Cardiac fibroblast (primary cell): ENCODE results near the gene GTPBP4.
A peak's percentile ranks its signal among the peaks of the same experiment; 100 is the strongest.

Experiments
- DNase-seq, 2 donors: peaks; one replicate each; pipeline versions ENCODE4 v3.0.0 to v3.0.0-alpha.2; 2010; ENCODE audit warnings: low read depth in 2 of 2
- H3K4me3 ChIP-seq, 2 donors: replicated peaks in 1 of 2; 1 replicate in 1 of 2; 2 replicates in 1 of 2; pipeline ENCODE4 v1.5.1; 2011; ENCODE audit warnings: low read depth in 2 of 2, low read length in 2 of 2, mild to moderate bottlenecking in 2 of 2, moderate library complexity in 1 of 2
- TF ChIP-seq, protein P1 (sequence below): IDR thresholded peaks from one replicate; pipeline ENCODE4 v1.5.1; 2011; ENCODE audit warnings: low read depth, mild to moderate bottlenecking, low read length, inconsistent platforms

Gene GTPBP4

DNA sequence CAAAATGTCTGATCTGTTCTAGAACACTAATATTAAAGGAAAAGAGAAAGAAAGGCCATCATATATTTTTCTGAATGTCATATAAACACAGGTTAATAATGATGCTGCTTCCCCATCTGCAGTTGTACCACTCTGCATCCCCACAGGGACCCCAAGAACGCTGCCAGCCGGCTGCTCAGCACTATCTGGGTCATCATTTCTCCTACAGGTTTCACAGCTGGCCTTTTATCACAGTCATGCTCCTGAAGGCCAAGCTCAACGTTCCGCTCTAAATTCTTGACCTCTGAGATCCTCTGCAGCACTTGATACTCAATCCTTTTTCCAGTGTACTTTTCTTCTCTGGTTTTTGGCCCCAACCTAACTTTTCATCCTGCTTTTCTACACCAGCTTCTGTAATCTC is 55.9 kb downstream of the GTPBP4 start:
- TF ChIP-seq, protein P1, sequence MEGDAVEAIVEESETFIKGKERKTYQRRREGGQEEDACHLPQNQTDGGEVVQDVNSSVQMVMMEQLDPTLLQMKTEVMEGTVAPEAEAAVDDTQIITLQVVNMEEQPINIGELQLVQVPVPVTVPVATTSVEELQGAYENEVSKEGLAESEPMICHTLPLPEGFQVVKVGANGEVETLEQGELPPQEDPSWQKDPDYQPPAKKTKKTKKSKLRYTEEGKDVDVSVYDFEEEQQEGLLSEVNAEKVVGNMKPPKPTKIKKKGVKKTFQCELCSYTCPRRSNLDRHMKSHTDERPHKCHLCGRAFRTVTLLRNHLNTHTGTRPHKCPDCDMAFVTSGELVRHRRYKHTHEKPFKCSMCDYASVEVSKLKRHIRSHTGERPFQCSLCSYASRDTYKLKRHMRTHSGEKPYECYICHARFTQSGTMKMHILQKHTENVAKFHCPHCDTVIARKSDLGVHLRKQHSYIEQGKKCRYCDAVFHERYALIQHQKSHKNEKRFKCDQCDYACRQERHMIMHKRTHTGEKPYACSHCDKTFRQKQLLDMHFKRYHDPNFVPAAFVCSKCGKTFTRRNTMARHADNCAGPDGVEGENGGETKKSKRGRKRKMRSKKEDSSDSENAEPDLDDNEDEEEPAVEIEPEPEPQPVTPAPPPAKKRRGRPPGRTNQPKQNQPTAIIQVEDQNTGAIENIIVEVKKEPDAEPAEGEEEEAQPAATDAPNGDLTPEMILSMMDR = no peak
- no peak for DNase-seq
- H3K4me3 ChIP-seq = no peak overlapping the region

DNA sequence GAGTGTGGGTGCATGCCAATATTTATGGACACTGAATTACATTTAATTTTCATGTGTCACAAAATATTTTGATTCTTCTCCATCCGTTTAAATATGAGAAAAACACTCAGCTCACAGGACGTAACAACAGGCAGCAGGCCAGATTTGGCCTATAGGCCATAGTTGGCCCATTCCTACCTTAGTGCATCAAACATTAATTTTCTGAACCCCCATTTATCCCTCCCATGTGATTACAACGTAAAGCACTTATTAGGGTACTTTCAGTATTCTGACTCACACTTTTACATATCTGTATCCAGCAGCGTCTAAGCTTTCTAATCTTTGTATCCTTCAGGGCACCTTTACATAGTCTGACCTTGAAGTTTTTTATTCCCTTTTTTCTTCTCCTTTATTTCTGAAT is 56.7 kb downstream of the GTPBP4 start:
- DNase-seq = no peak
- TF ChIP-seq, protein P1 = no peak
- H3K4me3 ChIP-seq = no peak overlapping the region

DNA sequence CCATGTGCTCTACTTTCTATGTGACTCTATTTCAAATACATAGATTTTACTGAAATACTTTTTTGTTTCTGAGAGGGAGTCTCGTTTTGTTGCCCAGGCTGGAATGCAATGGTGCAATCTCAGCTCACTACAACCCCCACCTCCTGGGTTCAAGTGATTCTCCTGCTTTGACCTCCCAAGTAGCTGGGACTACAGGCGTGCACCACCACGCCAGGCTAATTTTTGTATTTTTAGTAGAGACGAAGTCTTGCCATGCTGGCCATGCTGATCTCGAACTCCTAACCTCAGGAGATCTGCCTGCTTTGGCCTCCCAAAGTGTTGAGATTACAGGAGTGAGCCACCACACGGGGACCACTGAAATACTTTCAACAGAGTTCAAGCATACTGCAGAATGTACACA is 57.2 kb downstream of the GTPBP4 start:
- TF ChIP-seq, protein P1 = no peak
- no peak for DNase-seq
- H3K4me3 ChIP-seq = peak overlapping the region in 1 of 2 donors; percentile 26

DNA sequence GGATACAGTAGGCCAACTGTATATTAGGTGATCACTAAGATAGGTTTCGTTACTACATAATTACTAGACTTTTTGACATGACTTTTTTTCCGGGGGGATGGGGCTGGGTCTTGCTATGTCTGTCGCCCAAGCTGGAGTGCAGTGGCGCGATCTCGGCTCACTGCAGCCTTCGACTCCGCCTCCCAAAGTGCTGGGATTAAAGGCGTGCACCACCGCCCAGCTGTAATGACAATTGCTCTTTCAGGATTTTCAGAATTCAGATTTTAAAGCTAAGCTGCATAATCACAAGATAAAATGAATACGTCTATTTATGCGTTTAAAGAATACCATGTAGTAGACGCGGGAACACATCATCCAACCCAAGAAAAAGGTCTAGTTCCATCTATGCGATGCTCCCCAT is 59.7 kb downstream of the GTPBP4 start:
- H3K4me3 ChIP-seq = peak overlapping the region; percentile 76 to 81
- no peak for DNase-seq
- TF ChIP-seq, protein P1 = no peak

DNA sequence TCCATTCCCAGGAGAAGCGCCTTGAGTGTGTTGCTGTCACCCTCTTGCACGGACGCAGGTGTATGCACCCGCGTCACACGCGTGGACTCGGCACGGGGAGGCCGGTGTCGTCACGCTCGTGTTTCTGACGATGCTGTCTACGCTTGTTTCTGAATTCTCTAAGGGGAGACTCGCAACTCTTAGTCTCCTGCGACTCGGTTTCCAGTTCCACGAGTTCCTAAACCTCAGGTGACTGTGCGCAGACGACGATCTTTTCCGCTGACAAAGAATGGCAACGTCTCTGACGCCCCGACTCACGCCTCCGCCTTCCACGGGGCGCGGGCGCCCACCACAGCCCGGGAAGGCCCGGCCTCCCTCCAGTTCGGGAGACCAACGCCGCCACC is 60.1 kb downstream of the GTPBP4 start:
- TF ChIP-seq, protein P1 = no peak
- peak overlapping the region; percentile 76 to 81 for H3K4me3 ChIP-seq
- peak; percentile 49 to 50 for DNase-seq

DNA sequence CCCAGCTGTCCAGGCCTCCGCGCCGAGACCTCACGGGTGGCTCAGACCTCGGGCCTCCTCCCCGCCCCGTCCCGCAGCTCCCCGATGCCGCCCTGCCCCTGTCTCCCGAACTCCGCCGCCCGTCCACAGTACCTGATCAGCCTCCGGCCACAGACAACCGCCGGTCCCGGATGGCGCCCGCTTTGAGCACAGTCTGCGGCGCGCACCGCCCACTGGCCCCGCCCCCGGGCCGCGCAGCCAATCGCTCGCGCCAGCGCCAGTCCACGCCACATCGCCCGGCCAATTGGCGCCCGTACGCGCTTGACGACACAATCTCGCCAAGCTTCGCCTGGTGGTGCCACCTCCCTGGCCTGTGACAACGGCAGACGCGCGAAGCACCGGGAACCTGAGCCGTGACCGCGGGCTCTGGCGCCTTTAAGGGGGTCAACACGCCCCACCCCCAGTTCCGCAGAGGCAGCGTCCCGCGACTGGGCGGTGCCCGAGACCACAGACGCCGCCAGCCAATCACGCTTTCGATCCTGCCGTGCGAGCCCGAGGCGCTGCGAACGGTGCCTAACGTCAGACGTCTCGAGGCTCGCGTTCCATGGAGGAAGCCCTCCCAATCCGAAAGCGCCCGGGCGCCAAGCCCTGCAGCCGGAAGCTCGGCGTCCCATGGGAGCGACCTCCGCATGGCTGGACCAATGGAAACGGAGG is 60.6 kb downstream of the GTPBP4 start, which contains the start of gene IDI1:
Gene IDI1, minus strand, starts transcription at position 388 of the 693 bp plus-strand sequence. Its CDS starts 116 bp downstream, at position 272.
- H3K4me3 ChIP-seq = peak within 1 kb of the TSS; percentile 76 to 81
- TF ChIP-seq, protein P1 = no peak
- peak; percentile 99 to 100 for DNase-seq
